ENCODE data around the gene SH2D3A. TPM values are rescaled to one million over a fixed set of nuclear protein-coding genes. Genes with fewer than 3 reads are reported as not detected.

The SH2D3A gene
- total RNA-seq, 1 experiment from 2014 or later, result 30.3 TPM

DNA sequence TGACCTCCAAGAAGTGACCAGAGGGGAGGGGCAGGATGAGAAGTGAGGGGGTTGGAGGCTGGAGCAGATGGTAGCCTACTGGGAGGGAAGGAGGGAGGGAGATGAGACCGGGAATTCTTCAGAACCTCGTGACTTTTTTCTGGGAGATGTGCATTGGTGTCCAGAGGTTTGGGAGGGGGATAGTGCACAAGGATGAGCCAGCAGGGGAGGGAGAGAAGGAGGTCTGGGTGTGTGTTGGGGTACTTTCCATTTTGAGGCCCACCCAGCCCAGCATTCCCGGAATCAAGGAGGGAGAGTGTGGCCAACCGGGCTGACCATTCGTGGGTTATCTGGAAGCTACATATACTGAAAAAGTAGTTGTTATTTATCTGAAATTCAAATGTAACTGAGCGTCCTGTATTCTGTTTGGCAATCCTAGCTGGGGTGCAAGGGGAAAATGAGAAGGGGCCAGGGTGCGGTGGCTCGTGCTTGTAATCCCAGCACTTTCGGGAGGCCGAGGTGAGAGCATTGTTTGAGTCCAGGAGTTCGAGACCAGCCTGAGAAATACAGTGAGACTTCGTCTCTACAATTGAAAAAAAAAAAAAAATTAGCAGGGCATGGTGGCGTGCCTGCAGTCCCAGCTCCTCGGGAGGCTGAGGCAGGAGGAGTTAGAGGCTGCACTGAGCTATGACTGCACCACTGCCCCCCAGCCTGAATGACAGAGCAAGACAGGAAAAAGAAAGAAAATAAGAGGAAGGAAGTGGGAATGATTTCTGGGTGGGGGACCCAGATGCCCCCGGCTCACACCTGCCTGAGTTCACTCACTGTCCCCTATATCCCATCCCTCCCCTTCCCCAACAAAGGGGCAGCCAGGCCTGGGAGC lies 42.4 kb downstream of the SH2D3A start:
- H3K4me1 Mint-ChIP-seq, result peaks cover 10% of the 10 kb centered on the region
- H3K9me3 Mint-ChIP-seq, result 0 out of 2 replicates have a peak, but pooled peaks cover 6% of the 10 kb centered on the region
- POLR2A ChIA-PET, result interaction anchor here (0.6 to 1.1 kb wide), 2 partner anchors 13 to 352 kb away, joined by 3 to 5 read pairs; partner anchors contain the start of gene GPR108
- TF ChIP-seq GRHL2 (CRISPR knock-in tag; IDR thresholded peaks at IDR 0.05; ENCODE audit: insufficient replicate concordance, severe bottlenecking) (no peak), EMX1 (CRISPR knock-in tag; IDR thresholded peaks at IDR 0.05) (no peak), ZNF263 (CRISPR knock-in tag; IDR thresholded peaks at IDR 0.05; ENCODE audit: low read depth) (no peak), RORB (CRISPR knock-in tag; IDR thresholded peaks at IDR 0.05) (no peak), TEAD4 (CRISPR knock-in tag; IDR thresholded peaks at IDR 0.05) (no peak)
- ATAC-seq (no peak), DNase-seq (ENCODE audit: low spot score) (no peak)
- CTCF ChIA-PET, result interaction anchor here (0.5 to 1.7 kb wide), 5 partner anchors 9 to 175 kb away, joined by 3 to 10 read pairs (median 4); no protein-coding TSS in a partner anchor
- H3K4me3 Mint-ChIP-seq, result no peak overlapping the region
- no peak overlapping the region for H3K27ac Mint-ChIP-seq
- H3K27me3 Mint-ChIP-seq (ENCODE audit: low read depth), result no peaks in the 10 kb centered on the region
- H3K36me3 Mint-ChIP-seq, result no peaks in the 10 kb centered on the region

- CTCF ChIA-PET, result interaction anchor here (1.7 kb wide), 1 partner anchor 10 kb away, joined by 10 read pairs; no protein-coding TSS in a partner anchor
- no peak for DNase-seq (ENCODE audit: low spot score)
Observed at GRCh38 chr19:6723738-6724137, 43.5 kb downstream of the SH2D3A start.

More at GRCh38 chr19:6723738-6724137, 43.5 kb downstream of the SH2D3A start:
- Mint-ChIP-seq H3K4me3 (no peak overlapping the region), H3K36me3 (no peaks in the 10 kb centered on the region), H3K9me3 (0 out of 2 replicates have a peak, but pooled peaks cover 6% of the 10 kb centered on the region), H3K27me3 (ENCODE audit: low read depth) (no peaks in the 10 kb centered on the region), H3K4me1 (peaks cover 10% of the 10 kb centered on the region), H3K27ac (no peak overlapping the region)
- POLR2A ChIA-PET, result no interaction called here
- TF ChIP-seq HMGXB4 (CRISPR knock-in tag; IDR thresholded peaks at IDR 0.05) (no peak), SP1 (CRISPR knock-in tag; conservative IDR thresholded peaks at IDR 0.05) (no peak), ZNF317 (CRISPR knock-in tag; IDR thresholded peaks at IDR 0.05; ENCODE audit: borderline replicate concordance, low read depth) (no peak), SMAD4 (CRISPR knock-in tag; IDR thresholded peaks at IDR 0.05) (no peak), ELF4 (CRISPR knock-in tag; IDR thresholded peaks at IDR 0.05; ENCODE audit: low read depth) (no peak), ZNF219 (CRISPR knock-in tag; IDR thresholded peaks at IDR 0.05; ENCODE audit: borderline replicate concordance) (no peak), ZNF138 (CRISPR knock-in tag; conservative IDR thresholded peaks at IDR 0.05) (no peak), CBFB (CRISPR knock-in tag; IDR thresholded peaks at IDR 0.05; ENCODE audit: low read depth) (no peak), ZNF423 (CRISPR knock-in tag; IDR thresholded peaks at IDR 0.05) (no peak), ZNF232 (CRISPR knock-in tag; IDR thresholded peaks at IDR 0.05) (no peak)
- TF ChIP-seq, protein P1, sequence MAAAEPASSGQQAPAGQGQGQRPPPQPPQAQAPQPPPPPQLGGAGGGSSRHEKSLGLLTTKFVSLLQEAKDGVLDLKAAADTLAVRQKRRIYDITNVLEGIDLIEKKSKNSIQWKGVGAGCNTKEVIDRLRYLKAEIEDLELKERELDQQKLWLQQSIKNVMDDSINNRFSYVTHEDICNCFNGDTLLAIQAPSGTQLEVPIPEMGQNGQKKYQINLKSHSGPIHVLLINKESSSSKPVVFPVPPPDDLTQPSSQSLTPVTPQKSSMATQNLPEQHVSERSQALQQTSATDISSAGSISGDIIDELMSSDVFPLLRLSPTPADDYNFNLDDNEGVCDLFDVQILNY (CRISPR knock-in tag; IDR thresholded peaks at IDR 0.05), result no peak
- TF ChIP-seq, protein P2, sequence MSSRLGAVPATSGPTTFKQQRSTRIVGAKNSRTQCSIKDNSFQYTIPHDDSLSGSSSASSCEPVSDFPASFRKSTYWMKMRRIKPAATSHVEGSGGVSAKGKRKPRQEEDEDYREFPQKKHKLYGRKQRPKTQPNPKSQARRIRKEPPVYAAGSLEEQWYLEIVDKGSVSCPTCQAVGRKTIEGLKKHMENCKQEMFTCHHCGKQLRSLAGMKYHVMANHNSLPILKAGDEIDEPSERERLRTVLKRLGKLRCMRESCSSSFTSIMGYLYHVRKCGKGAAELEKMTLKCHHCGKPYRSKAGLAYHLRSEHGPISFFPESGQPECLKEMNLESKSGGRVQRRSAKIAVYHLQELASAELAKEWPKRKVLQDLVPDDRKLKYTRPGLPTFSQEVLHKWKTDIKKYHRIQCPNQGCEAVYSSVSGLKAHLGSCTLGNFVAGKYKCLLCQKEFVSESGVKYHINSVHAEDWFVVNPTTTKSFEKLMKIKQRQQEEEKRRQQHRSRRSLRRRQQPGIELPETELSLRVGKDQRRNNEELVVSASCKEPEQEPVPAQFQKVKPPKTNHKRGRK (CRISPR knock-in tag; IDR thresholded peaks at IDR 0.05; ENCODE audit: borderline replicate concordance), result no peak
- TF ChIP-seq, protein P3, sequence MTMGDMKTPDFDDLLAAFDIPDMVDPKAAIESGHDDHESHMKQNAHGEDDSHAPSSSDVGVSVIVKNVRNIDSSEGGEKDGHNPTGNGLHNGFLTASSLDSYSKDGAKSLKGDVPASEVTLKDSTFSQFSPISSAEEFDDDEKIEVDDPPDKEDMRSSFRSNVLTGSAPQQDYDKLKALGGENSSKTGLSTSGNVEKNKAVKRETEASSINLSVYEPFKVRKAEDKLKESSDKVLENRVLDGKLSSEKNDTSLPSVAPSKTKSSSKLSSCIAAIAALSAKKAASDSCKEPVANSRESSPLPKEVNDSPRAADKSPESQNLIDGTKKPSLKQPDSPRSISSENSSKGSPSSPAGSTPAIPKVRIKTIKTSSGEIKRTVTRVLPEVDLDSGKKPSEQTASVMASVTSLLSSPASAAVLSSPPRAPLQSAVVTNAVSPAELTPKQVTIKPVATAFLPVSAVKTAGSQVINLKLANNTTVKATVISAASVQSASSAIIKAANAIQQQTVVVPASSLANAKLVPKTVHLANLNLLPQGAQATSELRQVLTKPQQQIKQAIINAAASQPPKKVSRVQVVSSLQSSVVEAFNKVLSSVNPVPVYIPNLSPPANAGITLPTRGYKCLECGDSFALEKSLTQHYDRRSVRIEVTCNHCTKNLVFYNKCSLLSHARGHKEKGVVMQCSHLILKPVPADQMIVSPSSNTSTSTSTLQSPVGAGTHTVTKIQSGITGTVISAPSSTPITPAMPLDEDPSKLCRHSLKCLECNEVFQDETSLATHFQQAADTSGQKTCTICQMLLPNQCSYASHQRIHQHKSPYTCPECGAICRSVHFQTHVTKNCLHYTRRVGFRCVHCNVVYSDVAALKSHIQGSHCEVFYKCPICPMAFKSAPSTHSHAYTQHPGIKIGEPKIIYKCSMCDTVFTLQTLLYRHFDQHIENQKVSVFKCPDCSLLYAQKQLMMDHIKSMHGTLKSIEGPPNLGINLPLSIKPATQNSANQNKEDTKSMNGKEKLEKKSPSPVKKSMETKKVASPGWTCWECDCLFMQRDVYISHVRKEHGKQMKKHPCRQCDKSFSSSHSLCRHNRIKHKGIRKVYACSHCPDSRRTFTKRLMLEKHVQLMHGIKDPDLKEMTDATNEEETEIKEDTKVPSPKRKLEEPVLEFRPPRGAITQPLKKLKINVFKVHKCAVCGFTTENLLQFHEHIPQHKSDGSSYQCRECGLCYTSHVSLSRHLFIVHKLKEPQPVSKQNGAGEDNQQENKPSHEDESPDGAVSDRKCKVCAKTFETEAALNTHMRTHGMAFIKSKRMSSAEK (CRISPR knock-in tag; IDR thresholded peaks at IDR 0.05; ENCODE audit: borderline replicate concordance), result no peak
- no peak for ATAC-seq
